GM23338 (cell line): ENCODE data around the gene VPS26C. TPM values are rescaled to one million over a fixed set of nuclear protein-coding genes. Genes with fewer than 3 reads are reported as not detected.

ENCODE experiments used
- ATAC-seq: fragments of 200-7000 bp; cut with Tn5 transposase; 3 replicates; pipeline ENCODE4 v1.9.1; 2020
- DNase-seq: peaks from one replicate; pipeline ENCODE4 v3.0.0-alpha.2; 2015; ENCODE audit warnings: low spot score
- H2AFZ ChIP-seq: fragments of 200-600 bp; sonication (generic); 2 replicates; pipeline ENCODE4 v1.8.0; 2016; ENCODE audit warnings: antibody characterized with exemption, mild to moderate bottlenecking, moderate library complexity
- H3F3A ChIP-seq: fragments of 200-600 bp; sonication (generic); replicated peaks from 2 replicates; pipeline ENCODE4 v1.8.0; 2017; ENCODE audit warnings: antibody characterized with exemption, mixed run types, low read depth
- H3K27ac ChIP-seq: fragments of 200-600 bp; sonication (generic); 2 replicates; pipeline ENCODE4 v1.6.1; 2016; ENCODE audit warnings: low read depth
- H3K27me3 ChIP-seq: fragments of 200-600 bp; sonication (generic); 2 replicates; pipeline ENCODE4 v1.8.0; 2016; ENCODE audit warnings: mild to moderate bottlenecking, mixed run types, moderate library complexity; ENCODE audit not compliant: insufficient read depth
- H3K36me3 ChIP-seq: fragments of 200-600 bp; sonication (generic); 2 replicates; pipeline ENCODE4 v1.8.0; 2016; ENCODE audit warnings: mild to moderate bottlenecking; ENCODE audit not compliant: insufficient read depth
- H3K4me1 ChIP-seq: fragments of 200-600 bp; sonication (generic); 2 replicates; pipeline ENCODE4 v1.8.0; 2016; ENCODE audit warnings: mild to moderate bottlenecking, moderate library complexity; ENCODE audit not compliant: insufficient read depth
- H3K4me2 ChIP-seq: fragments of 200-600 bp; sonication (generic); 2 replicates; pipeline ENCODE4 v1.7.1; 2017; ENCODE audit warnings: mixed run types
- H3K4me3 ChIP-seq: fragments of 200-600 bp; sonication (generic); 2 replicates; pipeline ENCODE4 v1.6.1; 2016; ENCODE audit warnings: mixed run types
- H3K79me2 ChIP-seq: fragments of 200-600 bp; sonication (generic); replicated peaks from 2 replicates; pipeline ENCODE4 v1.8.0; 2017; ENCODE audit warnings: mild to moderate bottlenecking; ENCODE audit not compliant: insufficient read depth
- H3K9me2 ChIP-seq: fragments of 200-600 bp; sonication (generic); 2 replicates; pipeline ENCODE4 v1.8.0; 2017; ENCODE audit not compliant: insufficient read depth
- H4K20me1 ChIP-seq: fragments of 200-600 bp; sonication (generic); replicated peaks from 2 replicates; pipeline ENCODE4 v1.8.0; 2017; ENCODE audit warnings: mild to moderate bottlenecking; ENCODE audit not compliant: insufficient read depth
- H3K27ac Mint-ChIP-seq: 2 replicates; pipeline ENCODE4 v1.8.0; 2020; ENCODE audit warnings: inconsistent platforms, mild to moderate bottlenecking, moderate library complexity, mixed read lengths
- H3K27me3 Mint-ChIP-seq: 3 replicates; pipeline ENCODE4 v1.8.0; 2022; ENCODE audit warnings: low read depth, mild to moderate bottlenecking, moderate library complexity, mixed read lengths, inconsistent platforms; ENCODE audit not compliant: insufficient read depth, poor library complexity
- H3K36me3 Mint-ChIP-seq: 3 replicates; pipeline ENCODE4 v1.8.0; 2021; ENCODE audit warnings: low read depth, mild to moderate bottlenecking, inconsistent platforms, moderate library complexity, mixed read lengths
- H3K4me1 Mint-ChIP-seq: 3 replicates; pipeline ENCODE4 v1.8.0; 2020; ENCODE audit warnings: mild to moderate bottlenecking, inconsistent platforms, mixed read lengths
- H3K4me3 Mint-ChIP-seq: 3 replicates; pipeline ENCODE4 v1.8.0; 2021; ENCODE audit warnings: moderate library complexity, mild to moderate bottlenecking, inconsistent platforms, mixed read lengths
- H3K9me3 Mint-ChIP-seq: 3 replicates; pipeline ENCODE4 v1.8.0; 2020; ENCODE audit warnings: moderate library complexity, mild to moderate bottlenecking, inconsistent platforms, mixed read lengths
- CREB1 ChIP-seq: fragments of 250-450 bp; sonication (Bioruptor Pico); IDR thresholded peaks from 2 replicates; pipeline ENCODE4 v1.5.0; 2020; ENCODE audit warnings: low read depth, mild to moderate bottlenecking, moderate library complexity
- CTCF ChIP-seq, 2 experiments: fragments of 200-600 bp in 1 of 2; sonication (generic) in 1 of 2; conservative IDR thresholded peaks; 2 replicates each; pipeline versions ENCODE4 v1.5.1 to v1.6.1; 2016 to 2017; ENCODE audit warnings: antibody characterized with exemption in 2 of 2, low read depth in 2 of 2, mild to moderate bottlenecking in 2 of 2, moderate library complexity in 1 of 2
- ETS1 ChIP-seq: IDR thresholded peaks from 2 replicates; pipeline ENCODE4 v1.6.1; 2016; ENCODE audit warnings: antibody characterized with exemption
- EZH2 ChIP-seq: fragments of 200-600 bp; sonication (generic); IDR thresholded peaks from one replicate; pipeline ENCODE4 v1.8.0; 2017; ENCODE audit warnings: antibody characterized with exemption, mild to moderate bottlenecking, low read depth; ENCODE audit not compliant: unreplicated experiment
- EZH2phosphoT487 ChIP-seq: fragments of 200-600 bp; sonication (generic); IDR thresholded peaks from one replicate; pipeline ENCODE4 v1.8.1; 2018; ENCODE audit warnings: antibody characterized with exemption; ENCODE audit not compliant: unreplicated experiment
- JUNB ChIP-seq: IDR thresholded peaks from one replicate; pipeline ENCODE4 v1.6.1; 2016; ENCODE audit warnings: antibody characterized with exemption; ENCODE audit not compliant: unreplicated experiment
- NANOG ChIP-seq: IDR thresholded peaks from 2 replicates; pipeline ENCODE4 v1.6.1; 2016; ENCODE audit warnings: antibody characterized with exemption, borderline replicate concordance
- POLR2AphosphoS5 ChIP-seq: IDR thresholded peaks from 2 replicates; pipeline ENCODE4 v1.6.1; 2016; ENCODE audit warnings: antibody characterized with exemption, low read depth
- REST ChIP-seq: IDR thresholded peaks from one replicate; pipeline ENCODE4 v1.6.1; 2018; ENCODE audit warnings: antibody characterized with exemption; ENCODE audit not compliant: unreplicated experiment
- STAT1 ChIP-seq: IDR thresholded peaks from one replicate; pipeline ENCODE4 v1.6.1; 2016; ENCODE audit warnings: antibody characterized with exemption; ENCODE audit not compliant: unreplicated experiment
- ZNF114 ChIP-seq: fragments of 250-450 bp; sonication (Bioruptor Pico); IDR thresholded peaks from 2 replicates; pipeline ENCODE4 v1.5.0; 2020; ENCODE audit warnings: mild to moderate bottlenecking, moderate library complexity
- ZNF331 ChIP-seq: fragments of 250-450 bp; sonication (Bioruptor Pico); IDR thresholded peaks from 2 replicates; pipeline ENCODE4 v1.5.0; 2020; ENCODE audit warnings: low read depth, mild to moderate bottlenecking, moderate library complexity
- ZNF462 ChIP-seq: fragments of 250-450 bp; sonication (Bioruptor Pico); IDR thresholded peaks from 2 replicates; pipeline ENCODE4 v1.5.0; 2020; ENCODE audit warnings: mild to moderate bottlenecking, moderate library complexity
- polyA plus RNA-seq: library from polyadenylated mRNA; unstranded; fragments of >200 nt; fragmentation: Nextera tagmentation; extraction: Ambion mirVana; gene quantifications from 2 replicates; pipeline ENCODE4 v1.2.1, GENCODE V29; 2016
- total RNA-seq: library from RNA; depleted of rRNA; stranded (reverse); fragments of >200 nt; shearing (Covaris generic); gene quantifications from 2 replicates; pipeline ENCODE4 v1.2.3, GENCODE V29; 2014

The VPS26C gene
- total and polyA plus RNA-seq, 2 experiments from 2014 or later: 45.1 to 91.2 TPM

- H4K20me1 ChIP-seq: no peaks in the 10 kb centered on the region
- TF ChIP-seq CREB1 (no peak), POLR2AphosphoS5 (no peak), NANOG (no peak), ZNF462 (no peak), EZH2phosphoT487 (no peak), ZNF114 (CRISPR knock-in tag) (no peak), JUNB (no peak), EZH2 (no peak), CTCF (conservative IDR thresholded peaks at IDR 0.05; ENCODE audit: low read depth in 2 of 2) (no peak), STAT1 (no peak), ZNF331 (no peak), ETS1 (no peak), REST (no peak)
Observed at GRCh38 chr21:37272897-37273296, 5.8 kb upstream of the VPS26C start.

More at GRCh38 chr21:37272897-37273296, 5.8 kb upstream of the VPS26C start:
- no peak for DNase-seq
- H2AFZ ChIP-seq: no peak overlapping the region
- H3K4me1 ChIP-seq: peaks cover 19% of the 10 kb centered on the region
- no peak overlapping the region for H3K27ac ChIP-seq
- peaks cover 30% of the 10 kb centered on the region for H3K4me1 Mint-ChIP-seq
- H3K27ac Mint-ChIP-seq: no peak overlapping the region
- H3K36me3 ChIP-seq: no peaks in the 10 kb centered on the region
- no peak overlapping the region for H3K4me2 ChIP-seq
- ATAC-seq: no peak
- H3K4me3 Mint-ChIP-seq: no peak overlapping the region
- no peaks in the 10 kb centered on the region for H3K27me3 ChIP-seq
- H3K27me3 Mint-ChIP-seq: peaks cover 2% of the 10 kb centered on the region
- H3K9me2 ChIP-seq: peaks cover 4% of the 10 kb centered on the region; the same call in 1 of the 2 replicates
- H3K36me3 Mint-ChIP-seq: peaks cover 4% of the 10 kb centered on the region; the same call in 2 of the 3 replicates
- 0 out of 2 replicates have a peak, but pooled peaks cover 3% of the 10 kb centered on the region for H3F3A ChIP-seq
- peaks cover 5% of the 10 kb centered on the region; the same call in 1 of the 2 replicates for H3K79me2 ChIP-seq
- H3K4me3 ChIP-seq: no peak overlapping the region
- peaks cover 3% of the 10 kb centered on the region; the same call in 2 of the 3 replicates for H3K9me3 Mint-ChIP-seq
